ENCODE results near the gene SARS2. TPM values are rescaled to one million over a fixed set of nuclear protein-coding genes. Genes with fewer than 3 reads are reported as not detected.
"Not testable (repeated sequence)": the region's sequence is repeated elsewhere in the genome, so short reads cannot be mapped to it uniquely, and the experiment has no call there.

SARS2 gene
- total RNA-seq, 4 donors from 2014 or later: 18.2 to 134 (median 38.4) TPM

DNA sequence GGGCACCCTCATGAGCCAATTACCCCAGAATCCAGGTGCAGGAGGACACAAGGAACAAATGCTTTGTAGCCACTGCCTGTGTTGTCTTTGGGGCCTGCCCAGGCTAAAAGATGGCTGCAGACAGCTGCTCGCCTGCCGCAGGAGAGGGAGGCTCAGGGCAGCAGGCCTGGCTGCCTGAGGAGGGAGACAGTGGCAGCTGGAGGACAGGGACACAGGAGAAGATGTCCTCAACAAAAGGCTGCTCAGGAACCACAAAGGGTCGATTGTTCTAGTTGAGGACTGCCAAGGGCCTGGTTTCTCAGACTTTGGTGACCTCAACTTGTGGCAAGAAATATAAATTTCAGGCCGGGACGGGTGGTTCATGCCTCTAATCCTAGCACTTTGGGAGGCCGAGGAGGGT lies 38.8 kb downstream of the SARS2 start:
- Histone ChIP-seq H3K4me1 (no peaks in the 10 kb centered on the region), H3K36me3 (peaks cover 0 to 42% (median 0%) of the 10 kb centered on the region in 3 donors), H3K27ac (no peak overlapping the region), H3K4me3 (no peak overlapping the region), H3K9me3 (no peaks in the 10 kb centered on the region), H3K27me3 (no peaks in the 10 kb centered on the region)
- no peak for DNase-seq
- TF ChIP-seq POLR2A (IDR thresholded peaks at IDR 0.05): no peak
- TF ChIP-seq, protein P1, sequence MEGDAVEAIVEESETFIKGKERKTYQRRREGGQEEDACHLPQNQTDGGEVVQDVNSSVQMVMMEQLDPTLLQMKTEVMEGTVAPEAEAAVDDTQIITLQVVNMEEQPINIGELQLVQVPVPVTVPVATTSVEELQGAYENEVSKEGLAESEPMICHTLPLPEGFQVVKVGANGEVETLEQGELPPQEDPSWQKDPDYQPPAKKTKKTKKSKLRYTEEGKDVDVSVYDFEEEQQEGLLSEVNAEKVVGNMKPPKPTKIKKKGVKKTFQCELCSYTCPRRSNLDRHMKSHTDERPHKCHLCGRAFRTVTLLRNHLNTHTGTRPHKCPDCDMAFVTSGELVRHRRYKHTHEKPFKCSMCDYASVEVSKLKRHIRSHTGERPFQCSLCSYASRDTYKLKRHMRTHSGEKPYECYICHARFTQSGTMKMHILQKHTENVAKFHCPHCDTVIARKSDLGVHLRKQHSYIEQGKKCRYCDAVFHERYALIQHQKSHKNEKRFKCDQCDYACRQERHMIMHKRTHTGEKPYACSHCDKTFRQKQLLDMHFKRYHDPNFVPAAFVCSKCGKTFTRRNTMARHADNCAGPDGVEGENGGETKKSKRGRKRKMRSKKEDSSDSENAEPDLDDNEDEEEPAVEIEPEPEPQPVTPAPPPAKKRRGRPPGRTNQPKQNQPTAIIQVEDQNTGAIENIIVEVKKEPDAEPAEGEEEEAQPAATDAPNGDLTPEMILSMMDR (IDR thresholded peaks at IDR 0.05): no peak

GRCh38 chr19:38890686-38891085 lies 39.9 kb downstream of the SARS2 start:
- no peaks in the 10 kb centered on the region for H3K4me1 ChIP-seq
- no peak overlapping the region for H3K4me3 ChIP-seq
- no peak for DNase-seq
- TF ChIP-seq, protein P1 (IDR thresholded peaks at IDR 0.05): no peak
- TF ChIP-seq POLR2A (IDR thresholded peaks at IDR 0.05): no peak
- peaks cover 0 to 42% (median 0%) of the 10 kb centered on the region in 3 donors for H3K36me3 ChIP-seq
- no peak overlapping the region for H3K27ac ChIP-seq
- no peaks in the 10 kb centered on the region for H3K27me3 ChIP-seq
- no peaks in the 10 kb centered on the region for H3K9me3 ChIP-seq

DNA sequence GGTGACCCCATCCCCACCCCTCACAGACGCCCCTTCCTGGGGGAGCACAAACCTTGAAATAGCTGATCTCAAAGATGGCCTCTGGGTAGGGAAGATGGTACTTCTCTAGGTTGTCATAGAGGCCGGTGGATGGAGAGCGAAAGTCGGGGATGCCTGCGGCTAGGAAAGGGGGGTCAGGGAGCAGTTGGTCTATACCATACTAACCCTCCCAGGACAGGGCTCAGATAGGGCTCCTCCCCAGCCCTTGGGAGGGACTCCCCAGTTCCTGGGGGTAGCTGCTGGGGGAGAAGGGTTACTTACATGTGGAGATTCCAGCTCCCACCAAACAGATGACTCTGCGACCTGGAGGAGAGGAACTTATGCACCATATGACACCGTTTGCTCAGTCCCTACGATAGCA lies 40.8 kb downstream of the SARS2 start:
- H3K36me3 ChIP-seq: peaks cover 0 to 42% (median 0%) of the 10 kb centered on the region in 3 donors
- DNase-seq: no peak
- no peaks in the 10 kb centered on the region for H3K27me3 ChIP-seq
- no peak overlapping the region for H3K27ac ChIP-seq
- TF ChIP-seq POLR2A (IDR thresholded peaks at IDR 0.05): no peak
- TF ChIP-seq, protein P1 (IDR thresholded peaks at IDR 0.05): no peak
- no peak overlapping the region for H3K4me3 ChIP-seq
- H3K4me1 ChIP-seq: no peaks in the 10 kb centered on the region
- no peaks in the 10 kb centered on the region for H3K9me3 ChIP-seq

- Histone ChIP-seq H3K4me3 (no peak overlapping the region), H3K9me3 (no peaks in the 10 kb centered on the region), H3K27me3 (no peaks in the 10 kb centered on the region), H3K36me3 (peaks cover 0 to 42% (median 0%) of the 10 kb centered on the region in 3 donors), H3K27ac (no peak overlapping the region), H3K4me1 (no peaks in the 10 kb centered on the region)
- TF ChIP-seq POLR2A (IDR thresholded peaks at IDR 0.05): no peak
- TF ChIP-seq, protein P1 (IDR thresholded peaks at IDR 0.05): no peak
- no peak for DNase-seq
Measured at GRCh38 chr19:38888876-38889275, 41.7 kb downstream of the SARS2 start.

DNA sequence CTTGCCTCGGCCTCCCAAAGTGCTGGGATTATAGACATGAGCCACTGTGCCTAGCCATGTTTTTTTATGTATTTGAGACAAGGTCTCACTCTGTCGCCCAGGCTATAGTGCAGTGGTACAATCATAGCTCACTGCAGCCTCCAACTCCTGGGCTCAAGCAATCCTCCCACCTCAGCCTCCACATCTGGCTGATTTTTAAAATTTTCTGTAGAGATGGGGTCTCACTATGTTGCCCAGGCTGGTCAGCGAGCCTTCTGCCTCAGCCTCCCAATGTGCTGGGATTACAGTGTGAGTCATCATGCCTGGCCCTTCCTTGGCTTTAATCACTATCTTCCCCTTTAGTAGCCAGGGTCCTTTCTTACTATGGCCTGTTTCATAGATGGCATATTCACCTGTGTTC lies 45.9 kb downstream of the SARS2 start:
- peaks cover 0 to 51% (median 0%) of the 10 kb centered on the region in 3 donors for H3K36me3 ChIP-seq
- H3K27me3 ChIP-seq, H3K4me1 ChIP-seq, H3K9me3 ChIP-seq, DNase-seq, H3K4me3 ChIP-seq, H3K27ac ChIP-seq: not testable (repeated sequence)

DNA sequence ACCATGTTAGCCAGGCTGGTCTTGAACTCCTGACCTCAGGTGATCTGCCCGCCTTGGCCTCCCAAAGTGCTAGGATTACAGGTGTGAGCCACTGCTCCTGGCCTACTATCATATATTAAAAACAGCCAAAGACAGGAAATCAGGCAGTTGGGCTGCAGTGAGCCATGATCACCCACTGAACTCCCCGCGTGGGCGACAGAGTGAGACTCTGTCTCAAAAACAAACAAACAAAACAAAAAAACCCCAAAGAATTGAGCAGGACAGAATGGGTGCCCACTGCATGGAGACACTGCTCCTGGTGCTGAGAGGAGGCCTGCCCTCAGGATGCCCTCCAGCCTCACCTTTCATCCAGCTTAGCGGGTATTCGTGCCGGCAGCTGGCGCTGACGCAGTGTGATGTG lies 47.3 kb downstream of the SARS2 start:
- H3K4me3 ChIP-seq: no peak overlapping the region
- H3K27me3 ChIP-seq: no peaks in the 10 kb centered on the region
- H3K27ac ChIP-seq: no peak overlapping the region
- peaks cover 0 to 43% (median 0%) of the 10 kb centered on the region in 3 donors for H3K36me3 ChIP-seq
- no peak for DNase-seq
- peaks cover 7 to 16% (median 14%) of the 10 kb centered on the region in 4 donors for H3K4me1 ChIP-seq
- H3K9me3 ChIP-seq: no peaks in the 10 kb centered on the region
- TF ChIP-seq, protein P1 (IDR thresholded peaks at IDR 0.05): no peak
- TF ChIP-seq POLR2A (IDR thresholded peaks at IDR 0.05): no peak

Measured in Peyer's patch (tissue), 4 donors.